Frontal cortex (tissue), 4 donors: ENCODE results near the gene AMIGO1. TPM values are rescaled to one million over a fixed set of nuclear protein-coding genes. Genes with fewer than 3 reads are reported as not detected.
A peak's percentile ranks its signal among the peaks of the same experiment; 100 is the strongest.
"Not testable (repeated sequence)": the region's sequence is repeated elsewhere in the genome, so short reads cannot be mapped to it uniquely, and the experiment has no call there.

Experiments
- DNase-seq, 2 donors: peaks; one replicate each; pipeline ENCODE4 v3.0.0; 2012; ENCODE audit warnings: low spot score in 2 of 2
- FAIRE-seq: peaks from 2 replicates; lab custom pipeline; 2012; peaks lifted over from hg19 to GRCh38; lab: Jason Lieb, UNC
- total RNA-seq: library from RNA; depleted of rRNA; stranded (reverse); fragments of >200 nt; gene quantifications from one replicate; pipeline ENCODE4 v1.2.3, GENCODE V29; 2014
- donor health status: control.
- donor health status: control.
- donor health status: control.

The AMIGO1 gene
- total RNA-seq, 1 donor from 2014 or later: 8.2 TPM

- DNase-seq (no peak), FAIRE-seq (no peak)
Measured at GRCh38 chr1:109488696-109489095, 20.8 kb downstream of the AMIGO1 start.

- DNase-seq: no peak
Measured at GRCh38 chr1:109488201-109488600, 21.3 kb downstream of the AMIGO1 start.

GRCh38 chr1:109487261-109487660, 22.3 kb downstream of the AMIGO1 start:
- FAIRE-seq: no peak
- DNase-seq: no peak

More at GRCh38 chr1:109488201-109488600, 21.3 kb downstream of the AMIGO1 start:
- FAIRE-seq: no peak

- FAIRE-seq: no peak
- DNase-seq: no peak
Measured at GRCh38 chr1:109485001-109485400, 24.5 kb downstream of the AMIGO1 start.

GRCh38 chr1:109484519-109484975, 25.0 kb downstream of the AMIGO1 start:
- FAIRE-seq (no peak), DNase-seq (no peak)

- FAIRE-seq: no peak
- DNase-seq: peak; percentile 99
Measured at GRCh38 chr1:109483672-109484518, 25.6 kb downstream of the AMIGO1 start, which contains the start of gene ATXN7L2. ATXN7L2 (plus strand) TSS chr1:109483905; CDS start chr1:109483954, 49 bp downstream.

- peak; percentile 49 to 64 for DNase-seq
- FAIRE-seq: no peak
Measured at GRCh38 chr1:109482791-109483671, 26.5 kb downstream of the AMIGO1 start.

- FAIRE-seq (no peak), DNase-seq (no peak)
Measured at GRCh38 chr1:109482242-109482641, 27.3 kb downstream of the AMIGO1 start.

GRCh38 chr1:109481646-109482045, 27.9 kb downstream of the AMIGO1 start:
- FAIRE-seq: no peak
- no peak for DNase-seq

GRCh38 chr1:109479901-109480300, 29.6 kb downstream of the AMIGO1 start:
- no peak for DNase-seq
- no peak for FAIRE-seq

- DNase-seq: no peak
- no peak for FAIRE-seq
Measured at GRCh38 chr1:109479311-109479710, 30.2 kb downstream of the AMIGO1 start.

GRCh38 chr1:109478806-109479205, 30.7 kb downstream of the AMIGO1 start:
- no peak for DNase-seq

GRCh38 chr1:109477821-109478220, 31.7 kb downstream of the AMIGO1 start:
- FAIRE-seq: no peak
- DNase-seq: no peak

More at GRCh38 chr1:109478806-109479205, 30.7 kb downstream of the AMIGO1 start:
- no peak for FAIRE-seq

GRCh38 chr1:109476825-109477224, 32.7 kb downstream of the AMIGO1 start:
- DNase-seq: no peak
- no peak for FAIRE-seq

GRCh38 chr1:109475261-109475660, 34.3 kb downstream of the AMIGO1 start:
- DNase-seq: peak; percentile 0 to 2
- FAIRE-seq: no peak

GRCh38 chr1:109474697-109475096, 34.8 kb downstream of the AMIGO1 start:
- peak; percentile 0 to 1 for DNase-seq
- no peak for FAIRE-seq

GRCh38 chr1:109473284-109474057, 36.1 kb downstream of the AMIGO1 start:
- not testable (repeated sequence) for FAIRE-seq, DNase-seq

GRCh38 chr1:109472779-109473178, 36.7 kb downstream of the AMIGO1 start:
- FAIRE-seq (no peak), DNase-seq (no peak)

- FAIRE-seq (no peak), DNase-seq (no peak)
Measured at GRCh38 chr1:109470245-109470644, 39.3 kb downstream of the AMIGO1 start.

- FAIRE-seq (no peak), DNase-seq (no peak)
Measured at GRCh38 chr1:109468903-109469302, 40.6 kb downstream of the AMIGO1 start.
